HEK293 (cell line): ENCODE data around the gene COX8A.

Experiments
- CTCF ChIA-PET: fragments of 350-600 bp; formaldehyde crosslinking; extraction: SDS; loops from one replicate; lab custom pipeline; 2021; ENCODE audit warnings: antibody characterized with exemption; lab: Yijun Ruan, JAX
- POLR2A ChIA-PET: fragments of 300-600 bp; formaldehyde crosslinking; extraction: SDS; loops from one replicate; lab custom pipeline; 2020; ENCODE audit warnings: antibody characterized with exemption, inconsistent platforms; lab: Yijun Ruan, JAX
- H3K27ac ChIP-seq: fragments of 200-500 bp; sonication (Bioruptor generic); 2 replicates; pipeline ENCODE4 v1.5.1; 2014; ENCODE audit warnings: low read depth, low read length, control low read depth, inconsistent platforms; ENCODE audit errors: extremely low read depth
- H3K36me3 ChIP-seq, 2 experiments: fragments of 200-500 bp in 1 of 2; sonication (Bioruptor generic) in 1 of 2; 1 replicate in 1 of 2; 2 replicates in 1 of 2; pipeline ENCODE4 v1.5.1; 2014 to 2017; ENCODE audit warnings: inconsistent platforms in 2 of 2, low read length in 2 of 2; ENCODE audit not compliant: control insufficient read depth in 2 of 2, insufficient read depth in 1 of 2
- H3K4me1 ChIP-seq: fragments of 200-500 bp; sonication (Bioruptor generic); 2 replicates; pipeline ENCODE4 v1.5.1; 2014; ENCODE audit warnings: mild to moderate bottlenecking, low read length, inconsistent platforms; ENCODE audit not compliant: control insufficient read depth, insufficient read depth
- H3K4me3 ChIP-seq: 2 replicates; pipeline ENCODE4 v1.5.1; 2011; ENCODE audit warnings: low read depth, mild to moderate bottlenecking, control low read depth, low read length, moderate library complexity
- H3K9me3 ChIP-seq: fragments of 200-500 bp; sonication (Bioruptor generic); 2 replicates; pipeline ENCODE4 v1.5.1; 2014; ENCODE audit warnings: low read depth, low read length, inconsistent platforms; ENCODE audit not compliant: control insufficient read depth, insufficient read depth
- GFI1B ChIP-seq: fragments of 450-650 bp; formaldehyde crosslinking; IDR thresholded peaks from 2 replicates; pipeline ENCODE4 v1.5.1; 2016; ENCODE audit warnings: missing biosample characterization, missing genetic modification characterization
- SP7 ChIP-seq: fragments of 450-650 bp; formaldehyde crosslinking; IDR thresholded peaks from 2 replicates; pipeline ENCODE4 v1.5.1; 2016; ENCODE audit warnings: missing biosample characterization, missing genetic modification characterization
- ZBTB21 ChIP-seq: fragments of 450-650 bp; formaldehyde crosslinking; IDR thresholded peaks from 2 replicates; pipeline ENCODE4 v1.5.1; 2017; ENCODE audit warnings: missing biosample characterization, missing genetic modification characterization
- ZBTB8A ChIP-seq: fragments of 450-650 bp; formaldehyde crosslinking; IDR thresholded peaks from 2 replicates; pipeline ENCODE4 v1.5.1; 2016; ENCODE audit warnings: missing biosample characterization, missing genetic modification characterization
- ZIC2 ChIP-seq: fragments of 450-650 bp; formaldehyde crosslinking; IDR thresholded peaks from 2 replicates; pipeline ENCODE4 v1.5.1; 2016; ENCODE audit warnings: missing biosample characterization, missing genetic modification characterization
- ZNF121 ChIP-seq: fragments of 450-650 bp; formaldehyde crosslinking; IDR thresholded peaks from 2 replicates; pipeline ENCODE4 v1.5.1; 2016; ENCODE audit warnings: missing biosample characterization, missing genetic modification characterization
- ZNF202 ChIP-seq: fragments of 450-650 bp; formaldehyde crosslinking; IDR thresholded peaks from 2 replicates; pipeline ENCODE4 v1.5.1; 2016; ENCODE audit warnings: missing biosample characterization, missing genetic modification characterization, borderline replicate concordance
- ZNF239 ChIP-seq: fragments of 450-650 bp; formaldehyde crosslinking; IDR thresholded peaks from 2 replicates; pipeline ENCODE4 v1.5.1; 2016; ENCODE audit warnings: missing biosample characterization, missing genetic modification characterization
- ZNF341 ChIP-seq: fragments of 450-650 bp; formaldehyde crosslinking; IDR thresholded peaks from 2 replicates; pipeline ENCODE4; 2016; ENCODE audit warnings: low read depth, missing biosample characterization, missing genetic modification characterization
- ZNF362 ChIP-seq: fragments of 450-650 bp; formaldehyde crosslinking; IDR thresholded peaks from 2 replicates; pipeline ENCODE4 v1.5.1; 2016; ENCODE audit warnings: missing biosample characterization, missing genetic modification characterization
- ZNF670 ChIP-seq: fragments of 450-650 bp; formaldehyde crosslinking; IDR thresholded peaks from 2 replicates; pipeline ENCODE4 v1.5.1; 2016; ENCODE audit warnings: missing biosample characterization, missing genetic modification characterization, low read depth
- ZNF776 ChIP-seq: fragments of 450-650 bp; formaldehyde crosslinking; IDR thresholded peaks from 2 replicates; pipeline ENCODE4 v1.5.0; 2017; ENCODE audit warnings: missing biosample characterization, missing genetic modification characterization, borderline replicate concordance
- ZSCAN5A ChIP-seq: fragments of 450-650 bp; formaldehyde crosslinking; IDR thresholded peaks from 2 replicates; pipeline ENCODE4 v1.5.1; 2016; ENCODE audit warnings: missing biosample characterization, missing genetic modification characterization
- TF ChIP-seq, protein P1 (sequence below): fragments of 450-650 bp; formaldehyde crosslinking; IDR thresholded peaks from 2 replicates; pipeline ENCODE4 v1.5.1; 2016; ENCODE audit warnings: missing biosample characterization, missing genetic modification characterization, borderline replicate concordance
- TF ChIP-seq, protein P2 (sequence below): fragments of 450-650 bp; formaldehyde crosslinking; IDR thresholded peaks from 2 replicates; pipeline ENCODE4 v1.5.1; 2017; ENCODE audit warnings: missing biosample characterization, missing genetic modification characterization

Gene COX8A

DNA sequence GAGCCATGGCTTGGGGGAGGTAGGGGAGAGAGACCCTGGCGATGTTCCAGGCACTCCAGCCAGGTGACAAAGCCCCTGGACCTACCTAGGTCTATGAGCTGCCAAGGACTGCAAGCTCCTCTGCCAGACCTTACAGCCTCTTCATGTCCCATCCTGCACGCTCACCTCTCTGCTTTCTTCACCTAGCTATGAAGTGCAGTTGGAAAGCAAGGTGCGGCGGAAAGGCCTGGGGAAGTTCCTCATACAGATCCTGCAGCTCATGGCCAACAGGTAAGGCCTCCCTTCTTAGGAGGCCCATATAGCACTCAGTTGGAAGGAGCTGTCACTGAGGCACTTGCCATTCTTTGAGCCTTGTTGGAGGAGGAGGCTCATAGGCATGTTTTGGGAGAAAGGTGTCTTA lies 21.9 kb upstream of the COX8A start (continued):
- no peak for TF ChIP-seq ZSCAN5A (tag by site-specific recombination)
- no peak for TF ChIP-seq ZNF670 (tag by site-specific recombination)
- TF ChIP-seq ZBTB21 (tag by site-specific recombination): no peak
- TF ChIP-seq ZNF362 (tag by site-specific recombination): no peak

- Histone ChIP-seq H3K9me3 (no peaks in the 10 kb centered on the region), H3K4me1 (no peaks in the 10 kb centered on the region), H3K36me3 (peaks cover 2 to 48% of the 10 kb centered on the region in 2 experiments; a peak in 2 of 3 replicates), H3K27ac (no peak overlapping the region), H3K4me3 (no peak overlapping the region)
- ChIA-PET POLR2A (no interaction called here), CTCF (interaction anchor here (0.6 to 1.7 kb wide), 3 partner anchors 14 to 161 kb away, joined by 3 read pairs; no protein-coding TSS in a partner anchor)
- TF ChIP-seq ZNF776 (tag by site-specific recombination) (no peak), GFI1B (tag by site-specific recombination) (no peak), ZNF202 (no peak), ZNF121 (no peak), ZNF239 (tag by site-specific recombination) (no peak), SP7 (no peak)
- TF ChIP-seq, protein P1, sequence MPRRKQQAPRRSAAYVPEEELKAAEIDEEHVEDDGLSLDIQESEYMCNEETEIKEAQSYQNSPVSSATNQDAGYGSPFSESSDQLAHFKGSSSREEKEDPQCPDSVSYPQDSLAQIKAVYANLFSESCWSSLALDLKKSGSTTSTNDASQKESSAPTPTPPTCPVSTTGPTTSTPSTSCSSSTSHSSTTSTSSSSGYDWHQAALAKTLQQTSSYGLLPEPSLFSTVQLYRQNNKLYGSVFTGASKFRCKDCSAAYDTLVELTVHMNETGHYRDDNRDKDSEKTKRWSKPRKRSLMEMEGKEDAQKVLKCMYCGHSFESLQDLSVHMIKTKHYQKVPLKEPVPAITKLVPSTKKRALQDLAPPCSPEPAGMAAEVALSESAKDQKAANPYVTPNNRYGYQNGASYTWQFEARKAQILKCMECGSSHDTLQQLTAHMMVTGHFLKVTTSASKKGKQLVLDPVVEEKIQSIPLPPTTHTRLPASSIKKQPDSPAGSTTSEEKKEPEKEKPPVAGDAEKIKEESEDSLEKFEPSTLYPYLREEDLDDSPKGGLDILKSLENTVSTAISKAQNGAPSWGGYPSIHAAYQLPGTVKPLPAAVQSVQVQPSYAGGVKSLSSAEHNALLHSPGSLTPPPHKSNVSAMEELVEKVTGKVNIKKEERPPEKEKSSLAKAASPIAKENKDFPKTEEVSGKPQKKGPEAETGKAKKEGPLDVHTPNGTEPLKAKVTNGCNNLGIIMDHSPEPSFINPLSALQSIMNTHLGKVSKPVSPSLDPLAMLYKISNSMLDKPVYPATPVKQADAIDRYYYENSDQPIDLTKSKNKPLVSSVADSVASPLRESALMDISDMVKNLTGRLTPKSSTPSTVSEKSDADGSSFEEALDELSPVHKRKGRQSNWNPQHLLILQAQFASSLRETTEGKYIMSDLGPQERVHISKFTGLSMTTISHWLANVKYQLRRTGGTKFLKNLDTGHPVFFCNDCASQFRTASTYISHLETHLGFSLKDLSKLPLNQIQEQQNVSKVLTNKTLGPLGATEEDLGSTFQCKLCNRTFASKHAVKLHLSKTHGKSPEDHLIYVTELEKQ (tag by site-specific recombination): no peak
- TF ChIP-seq, protein P2, sequence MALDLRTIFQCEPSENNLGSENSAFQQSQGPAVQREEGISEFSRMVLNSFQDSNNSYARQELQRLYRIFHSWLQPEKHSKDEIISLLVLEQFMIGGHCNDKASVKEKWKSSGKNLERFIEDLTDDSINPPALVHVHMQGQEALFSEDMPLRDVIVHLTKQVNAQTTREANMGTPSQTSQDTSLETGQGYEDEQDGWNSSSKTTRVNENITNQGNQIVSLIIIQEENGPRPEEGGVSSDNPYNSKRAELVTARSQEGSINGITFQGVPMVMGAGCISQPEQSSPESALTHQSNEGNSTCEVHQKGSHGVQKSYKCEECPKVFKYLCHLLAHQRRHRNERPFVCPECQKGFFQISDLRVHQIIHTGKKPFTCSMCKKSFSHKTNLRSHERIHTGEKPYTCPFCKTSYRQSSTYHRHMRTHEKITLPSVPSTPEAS: no peak
Observed at GRCh38 chr11:63958008-63958407, 16.4 kb upstream of the COX8A start.

DNA sequence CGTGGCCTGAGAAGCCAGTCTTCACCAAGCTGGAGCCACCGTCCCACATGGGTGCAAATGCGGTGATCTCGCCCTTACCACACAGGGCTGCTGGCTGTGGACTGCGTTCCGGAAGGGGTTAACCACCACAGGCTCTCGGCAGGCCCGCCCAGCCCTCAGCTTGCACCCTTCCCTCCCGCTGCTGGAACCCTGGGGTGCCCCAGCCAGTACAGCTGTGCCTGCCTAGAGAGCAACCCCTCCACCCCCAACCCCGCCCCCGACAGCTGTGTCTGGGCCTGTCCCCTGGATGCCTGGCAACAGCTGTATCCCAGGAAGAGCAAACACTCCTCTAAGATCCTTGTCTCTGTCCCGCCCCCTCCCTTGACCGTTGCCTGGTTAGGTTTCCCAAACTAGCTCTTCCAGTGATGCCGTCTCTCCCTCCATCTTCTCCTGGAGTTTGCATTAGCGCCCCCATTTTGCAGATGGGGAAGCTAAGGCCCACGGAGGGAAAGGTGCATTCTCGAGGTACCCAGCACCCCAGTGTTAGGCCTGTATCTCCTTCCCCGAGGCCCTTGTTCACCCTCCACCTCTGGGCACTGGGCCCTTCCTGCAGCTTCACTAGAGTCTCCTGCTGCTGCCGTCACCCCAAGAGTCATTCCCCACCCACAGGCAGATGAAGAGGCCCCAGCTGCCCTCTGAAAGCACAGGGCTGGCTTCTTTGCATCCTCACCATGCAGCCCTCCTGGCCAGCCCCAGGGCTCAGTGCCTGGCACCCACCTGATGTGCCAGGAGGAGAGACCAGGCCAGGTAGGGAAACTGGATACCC lies 12.6 kb upstream of the COX8A start:
- H3K4me3 ChIP-seq: no peak overlapping the region
- no peaks in the 10 kb centered on the region for H3K9me3 ChIP-seq
- ChIA-PET POLR2A (interaction anchor here (0.6 to 3.3 kb wide), 5 partner anchors 10 to 224 kb away, joined by 4 to 11 read pairs (median 7); partner anchors contain the start of genes COX8A, MARK2 and STIP1), CTCF (interaction anchor here (0.6 to 1.1 kb wide), 3 partner anchors 27 to 191 kb away, joined by 3 to 5 read pairs (median 5); partner anchors contain the start of gene MARK2)
- no peaks in the 10 kb centered on the region for H3K4me1 ChIP-seq
- H3K36me3 ChIP-seq: peaks cover 0 to 12% of the 10 kb centered on the region in 2 experiments; a peak in 1 of 3 replicates
- no peak overlapping the region for H3K27ac ChIP-seq
- TF ChIP-seq ZNF341: peak; percentile 81
- TF ChIP-seq ZIC2 (tag by site-specific recombination): peak; percentile 53; the same call in 1 of the 2 replicates
- no peak for TF ChIP-seq ZBTB8A (tag by site-specific recombination)
